Measurements from ENCODE around the gene RHOBTB1.

The RHOBTB1 gene

DNA sequence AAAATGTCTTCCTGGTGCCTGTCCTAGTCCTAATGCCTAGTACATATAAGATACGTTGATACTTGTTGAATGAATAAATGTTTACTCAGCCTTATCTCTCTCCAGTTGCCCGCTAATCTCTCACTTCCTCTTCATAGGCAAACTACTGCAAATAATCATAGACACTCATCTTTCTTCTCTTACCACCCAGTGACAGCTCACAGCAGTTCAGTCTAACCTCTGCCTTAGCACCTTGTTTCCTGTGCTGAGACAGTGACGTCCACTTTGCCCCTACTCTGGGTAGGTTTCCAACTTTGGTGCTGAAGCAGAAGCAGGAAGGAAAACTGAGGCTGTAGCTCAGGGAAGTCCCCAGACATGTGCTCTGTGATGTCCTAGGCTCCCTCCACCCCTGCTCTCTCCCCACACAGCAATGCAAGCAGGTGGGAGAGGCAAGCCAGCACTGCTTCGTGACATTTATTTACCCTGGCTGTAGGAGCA lies 45.5 kb upstream of the RHOBTB1 start (continued):
- TF ChIP-seq ZNF37A (tag by site-specific recombination; IDR thresholded peaks at IDR 0.05) (no peak), GFI1B (tag by site-specific recombination; IDR thresholded peaks at IDR 0.05) (0 out of 2 replicates have a peak, but pooled peaks have one; percentile 31), ZNF394 (tag by site-specific recombination; IDR thresholded peaks at IDR 0.05; ENCODE audit: borderline replicate concordance) (peak; percentile 56; the same call in 1 of the 2 replicates), ZFP69B (tag by site-specific recombination; IDR thresholded peaks at IDR 0.05) (no peak; the same call in 1 of the 2 replicates), ZNF112 (tag by site-specific recombination; IDR thresholded peaks at IDR 0.05) (no peak), KLF9 (tag by site-specific recombination; IDR thresholded peaks at IDR 0.05; ENCODE audit: low read depth) (no peak), ZNF843 (tag by site-specific recombination; IDR thresholded peaks at IDR 0.05) (peak; percentile 95), ZNF555 (tag by site-specific recombination; conservative IDR thresholded peaks at IDR 0.05) (no peak), ZNF530 (tag by site-specific recombination; IDR thresholded peaks at IDR 0.05; ENCODE audit: low read depth) (no peak), ZNF423 (tag by site-specific recombination; IDR thresholded peaks at IDR 0.05) (no peak), ZFHX2 (tag by site-specific recombination; conservative IDR thresholded peaks at IDR 0.05) (no peak), ZNF426 (tag by site-specific recombination; IDR thresholded peaks at IDR 0.05) (no peak), KLF10 (tag by site-specific recombination; IDR thresholded peaks at IDR 0.05) (no peak), ZBTB7A (tag by site-specific recombination; IDR thresholded peaks at IDR 0.05; ENCODE audit: low read depth) (no peak), ZNF391 (tag by site-specific recombination; IDR thresholded peaks at IDR 0.05; ENCODE audit: borderline replicate concordance, low read depth) (no peak), SETDB1 (IDR thresholded peaks at IDR 0.05; ENCODE audit: insufficient read length, low read length) (no peak), ZNF654 (tag by site-specific recombination; IDR thresholded peaks at IDR 0.05; ENCODE audit: low read depth) (0 out of 2 replicates have a peak, but pooled peaks have one; percentile 7), ZNF830 (tag by site-specific recombination; IDR thresholded peaks at IDR 0.05; ENCODE audit: low read depth) (no peak), ZNF510 (tag by site-specific recombination; IDR thresholded peaks at IDR 0.05; ENCODE audit: insufficient replicate concordance) (no peak), ZNF629 (tag by site-specific recombination; IDR thresholded peaks at IDR 0.05) (peak; percentile 91), ZNF544 (tag by site-specific recombination; IDR thresholded peaks at IDR 0.05) (no peak), ZNF292 (tag by site-specific recombination; IDR thresholded peaks at IDR 0.05; ENCODE audit: borderline replicate concordance, low read depth) (no peak), GLI4 (tag by site-specific recombination; IDR thresholded peaks at IDR 0.05) (no peak), ZNF416 (tag by site-specific recombination; IDR thresholded peaks at IDR 0.05) (no peak)
- TF ChIP-seq, protein P1, sequence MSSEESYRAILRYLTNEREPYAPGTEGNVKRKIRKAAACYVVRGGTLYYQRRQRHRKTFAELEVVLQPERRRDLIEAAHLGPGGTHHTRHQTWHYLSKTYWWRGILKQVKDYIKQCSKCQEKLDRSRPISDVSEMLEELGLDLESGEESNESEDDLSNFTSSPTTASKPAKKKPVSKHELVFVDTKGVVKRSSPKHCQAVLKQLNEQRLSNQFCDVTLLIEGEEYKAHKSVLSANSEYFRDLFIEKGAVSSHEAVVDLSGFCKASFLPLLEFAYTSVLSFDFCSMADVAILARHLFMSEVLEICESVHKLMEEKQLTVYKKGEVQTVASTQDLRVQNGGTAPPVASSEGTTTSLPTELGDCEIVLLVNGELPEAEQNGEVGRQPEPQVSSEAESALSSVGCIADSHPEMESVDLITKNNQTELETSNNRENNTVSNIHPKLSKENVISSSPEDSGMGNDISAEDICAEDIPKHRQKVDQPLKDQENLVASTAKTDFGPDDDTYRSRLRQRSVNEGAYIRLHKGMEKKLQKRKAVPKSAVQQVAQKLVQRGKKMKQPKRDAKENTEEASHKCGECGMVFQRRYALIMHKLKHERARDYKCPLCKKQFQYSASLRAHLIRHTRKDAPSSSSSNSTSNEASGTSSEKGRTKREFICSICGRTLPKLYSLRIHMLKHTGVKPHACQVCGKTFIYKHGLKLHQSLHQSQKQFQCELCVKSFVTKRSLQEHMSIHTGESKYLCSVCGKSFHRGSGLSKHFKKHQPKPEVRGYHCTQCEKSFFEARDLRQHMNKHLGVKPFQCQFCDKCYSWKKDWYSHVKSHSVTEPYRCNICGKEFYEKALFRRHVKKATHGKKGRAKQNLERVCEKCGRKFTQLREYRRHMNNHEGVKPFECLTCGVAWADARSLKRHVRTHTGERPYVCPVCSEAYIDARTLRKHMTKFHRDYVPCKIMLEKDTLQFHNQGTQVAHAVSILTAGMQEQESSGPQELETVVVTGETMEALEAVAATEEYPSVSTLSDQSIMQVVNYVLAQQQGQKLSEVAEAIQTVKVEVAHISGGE (tag by site-specific recombination; conservative IDR thresholded peaks at IDR 0.05; ENCODE audit: low read depth): no peak
- TF ChIP-seq, protein P2, sequence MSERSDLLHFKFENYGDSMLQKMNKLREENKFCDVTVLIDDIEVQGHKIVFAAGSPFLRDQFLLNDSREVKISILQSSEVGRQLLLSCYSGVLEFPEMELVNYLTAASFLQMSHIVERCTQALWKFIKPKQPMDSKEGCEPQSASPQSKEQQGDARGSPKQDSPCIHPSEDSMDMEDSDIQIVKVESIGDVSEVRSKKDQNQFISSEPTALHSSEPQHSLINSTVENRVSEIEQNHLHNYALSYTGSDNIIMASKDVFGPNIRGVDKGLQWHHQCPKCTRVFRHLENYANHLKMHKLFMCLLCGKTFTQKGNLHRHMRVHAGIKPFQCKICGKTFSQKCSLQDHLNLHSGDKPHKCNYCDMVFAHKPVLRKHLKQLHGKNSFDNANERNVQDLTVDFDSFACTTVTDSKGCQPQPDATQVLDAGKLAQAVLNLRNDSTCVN (tag by site-specific recombination; optimal IDR thresholded peaks at IDR 0.05): no peak
- TF ChIP-seq, protein P3, sequence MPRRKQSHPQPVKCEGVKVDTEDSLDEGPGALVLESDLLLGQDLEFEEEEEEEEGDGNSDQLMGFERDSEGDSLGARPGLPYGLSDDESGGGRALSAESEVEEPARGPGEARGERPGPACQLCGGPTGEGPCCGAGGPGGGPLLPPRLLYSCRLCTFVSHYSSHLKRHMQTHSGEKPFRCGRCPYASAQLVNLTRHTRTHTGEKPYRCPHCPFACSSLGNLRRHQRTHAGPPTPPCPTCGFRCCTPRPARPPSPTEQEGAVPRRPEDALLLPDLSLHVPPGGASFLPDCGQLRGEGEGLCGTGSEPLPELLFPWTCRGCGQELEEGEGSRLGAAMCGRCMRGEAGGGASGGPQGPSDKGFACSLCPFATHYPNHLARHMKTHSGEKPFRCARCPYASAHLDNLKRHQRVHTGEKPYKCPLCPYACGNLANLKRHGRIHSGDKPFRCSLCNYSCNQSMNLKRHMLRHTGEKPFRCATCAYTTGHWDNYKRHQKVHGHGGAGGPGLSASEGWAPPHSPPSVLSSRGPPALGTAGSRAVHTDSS (tag by site-specific recombination; IDR thresholded peaks at IDR 0.05): peak; percentile 31; the same call in 1 of the 2 replicates
- TF ChIP-seq, protein P4, sequence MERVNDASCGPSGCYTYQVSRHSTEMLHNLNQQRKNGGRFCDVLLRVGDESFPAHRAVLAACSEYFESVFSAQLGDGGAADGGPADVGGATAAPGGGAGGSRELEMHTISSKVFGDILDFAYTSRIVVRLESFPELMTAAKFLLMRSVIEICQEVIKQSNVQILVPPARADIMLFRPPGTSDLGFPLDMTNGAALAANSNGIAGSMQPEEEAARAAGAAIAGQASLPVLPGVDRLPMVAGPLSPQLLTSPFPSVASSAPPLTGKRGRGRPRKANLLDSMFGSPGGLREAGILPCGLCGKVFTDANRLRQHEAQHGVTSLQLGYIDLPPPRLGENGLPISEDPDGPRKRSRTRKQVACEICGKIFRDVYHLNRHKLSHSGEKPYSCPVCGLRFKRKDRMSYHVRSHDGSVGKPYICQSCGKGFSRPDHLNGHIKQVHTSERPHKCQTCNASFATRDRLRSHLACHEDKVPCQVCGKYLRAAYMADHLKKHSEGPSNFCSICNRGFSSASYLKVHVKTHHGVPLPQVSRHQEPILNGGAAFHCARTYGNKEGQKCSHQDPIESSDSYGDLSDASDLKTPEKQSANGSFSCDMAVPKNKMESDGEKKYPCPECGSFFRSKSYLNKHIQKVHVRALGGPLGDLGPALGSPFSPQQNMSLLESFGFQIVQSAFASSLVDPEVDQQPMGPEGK (tag by site-specific recombination; IDR thresholded peaks at IDR 0.05): peak; percentile 27; the same call in 1 of the 2 replicates
- TF ChIP-seq, protein P5, sequence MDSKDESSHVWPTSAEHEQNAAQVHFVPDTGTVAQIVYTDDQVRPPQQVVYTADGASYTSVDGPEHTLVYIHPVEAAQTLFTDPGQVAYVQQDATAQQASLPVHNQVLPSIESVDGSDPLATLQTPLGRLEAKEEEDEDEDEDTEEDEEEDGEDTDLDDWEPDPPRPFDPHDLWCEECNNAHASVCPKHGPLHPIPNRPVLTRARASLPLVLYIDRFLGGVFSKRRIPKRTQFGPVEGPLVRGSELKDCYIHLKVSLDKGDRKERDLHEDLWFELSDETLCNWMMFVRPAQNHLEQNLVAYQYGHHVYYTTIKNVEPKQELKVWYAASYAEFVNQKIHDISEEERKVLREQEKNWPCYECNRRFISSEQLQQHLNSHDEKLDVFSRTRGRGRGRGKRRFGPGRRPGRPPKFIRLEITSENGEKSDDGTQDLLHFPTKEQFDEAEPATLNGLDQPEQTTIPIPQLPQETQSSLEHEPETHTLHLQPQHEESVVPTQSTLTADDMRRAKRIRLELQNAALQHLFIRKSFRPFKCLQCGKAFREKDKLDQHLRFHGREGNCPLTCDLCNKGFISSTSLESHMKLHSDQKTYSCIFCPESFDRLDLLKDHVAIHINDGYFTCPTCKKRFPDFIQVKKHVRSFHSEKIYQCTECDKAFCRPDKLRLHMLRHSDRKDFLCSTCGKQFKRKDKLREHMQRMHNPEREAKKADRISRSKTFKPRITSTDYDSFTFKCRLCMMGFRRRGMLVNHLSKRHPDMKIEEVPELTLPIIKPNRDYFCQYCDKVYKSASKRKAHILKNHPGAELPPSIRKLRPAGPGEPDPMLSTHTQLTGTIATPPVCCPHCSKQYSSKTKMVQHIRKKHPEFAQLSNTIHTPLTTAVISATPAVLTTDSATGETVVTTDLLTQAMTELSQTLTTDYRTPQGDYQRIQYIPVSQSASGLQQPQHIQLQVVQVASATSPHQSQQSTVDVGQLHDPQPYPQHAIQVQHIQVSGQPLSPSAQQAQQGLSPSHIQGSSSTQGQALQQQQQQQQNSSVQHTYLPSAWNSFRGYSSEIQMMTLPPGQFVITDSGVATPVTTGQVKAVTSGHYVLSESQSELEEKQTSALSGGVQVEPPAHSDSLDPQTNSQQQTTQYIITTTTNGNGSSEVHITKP (tag by site-specific recombination; IDR thresholded peaks at IDR 0.05): peak; percentile 39; the same call in 1 of the 2 replicates

Measured in HEK293 (cell line).